CD4-positive, alpha-beta T cell treated with Interleukin-4 for 4 hours (primary cell): ENCODE measurements around the gene DHTKD1.

Experiments
- DNase-seq: peaks from one replicate; pipeline ENCODE4 v3.0.0-alpha.2; 2020

Gene DHTKD1, protein sequence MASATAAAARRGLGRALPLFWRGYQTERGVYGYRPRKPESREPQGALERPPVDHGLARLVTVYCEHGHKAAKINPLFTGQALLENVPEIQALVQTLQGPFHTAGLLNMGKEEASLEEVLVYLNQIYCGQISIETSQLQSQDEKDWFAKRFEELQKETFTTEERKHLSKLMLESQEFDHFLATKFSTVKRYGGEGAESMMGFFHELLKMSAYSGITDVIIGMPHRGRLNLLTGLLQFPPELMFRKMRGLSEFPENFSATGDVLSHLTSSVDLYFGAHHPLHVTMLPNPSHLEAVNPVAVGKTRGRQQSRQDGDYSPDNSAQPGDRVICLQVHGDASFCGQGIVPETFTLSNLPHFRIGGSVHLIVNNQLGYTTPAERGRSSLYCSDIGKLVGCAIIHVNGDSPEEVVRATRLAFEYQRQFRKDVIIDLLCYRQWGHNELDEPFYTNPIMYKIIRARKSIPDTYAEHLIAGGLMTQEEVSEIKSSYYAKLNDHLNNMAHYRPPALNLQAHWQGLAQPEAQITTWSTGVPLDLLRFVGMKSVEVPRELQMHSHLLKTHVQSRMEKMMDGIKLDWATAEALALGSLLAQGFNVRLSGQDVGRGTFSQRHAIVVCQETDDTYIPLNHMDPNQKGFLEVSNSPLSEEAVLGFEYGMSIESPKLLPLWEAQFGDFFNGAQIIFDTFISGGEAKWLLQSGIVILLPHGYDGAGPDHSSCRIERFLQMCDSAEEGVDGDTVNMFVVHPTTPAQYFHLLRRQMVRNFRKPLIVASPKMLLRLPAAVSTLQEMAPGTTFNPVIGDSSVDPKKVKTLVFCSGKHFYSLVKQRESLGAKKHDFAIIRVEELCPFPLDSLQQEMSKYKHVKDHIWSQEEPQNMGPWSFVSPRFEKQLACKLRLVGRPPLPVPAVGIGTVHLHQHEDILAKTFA

DNA sequence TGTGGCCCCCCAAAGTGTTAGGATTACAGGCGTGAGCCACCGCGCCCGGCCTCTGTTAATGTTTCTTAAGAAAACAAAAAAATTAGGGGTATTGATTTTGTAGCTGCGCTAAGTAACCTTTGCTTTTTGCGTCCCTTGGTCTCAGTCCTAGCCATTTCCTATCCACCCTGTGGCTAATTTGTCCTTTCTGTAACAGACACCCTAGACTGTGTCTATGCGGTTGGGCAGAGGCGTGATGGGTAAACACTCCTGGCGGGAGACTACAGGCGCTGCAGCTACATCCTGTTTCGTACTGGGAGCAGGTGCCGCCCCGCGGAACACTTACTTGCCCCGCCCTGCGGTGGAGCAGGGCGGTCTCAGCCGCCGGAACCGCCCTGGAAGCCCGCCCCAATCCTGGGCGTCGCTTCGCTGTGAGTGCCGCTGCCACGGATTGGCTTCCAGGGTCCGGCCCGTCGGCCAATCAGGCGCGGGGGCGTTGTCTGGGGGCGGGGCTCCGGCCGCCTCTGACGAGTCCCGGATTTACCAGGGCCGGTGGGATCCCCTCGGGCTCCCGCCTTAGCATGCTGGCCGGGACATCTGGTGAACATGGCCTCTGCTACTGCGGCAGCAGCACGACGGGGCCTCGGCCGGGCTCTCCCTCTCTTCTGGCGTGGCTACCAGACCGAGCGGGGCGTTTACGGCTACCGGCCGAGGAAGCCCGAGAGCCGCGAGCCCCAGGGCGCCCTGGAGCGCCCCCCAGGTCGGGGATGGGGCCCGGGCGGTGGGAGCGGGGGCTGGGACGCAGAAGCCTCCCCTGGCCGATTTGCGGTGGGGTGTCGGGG is at the start of gene DHTKD1:
Gene DHTKD1 (plus strand): TSS at position 506 of the 821 bp plus-strand sequence. CDS start 80 bp downstream, at position 586.
- peak; percentile 97 for DNase-seq

DNA sequence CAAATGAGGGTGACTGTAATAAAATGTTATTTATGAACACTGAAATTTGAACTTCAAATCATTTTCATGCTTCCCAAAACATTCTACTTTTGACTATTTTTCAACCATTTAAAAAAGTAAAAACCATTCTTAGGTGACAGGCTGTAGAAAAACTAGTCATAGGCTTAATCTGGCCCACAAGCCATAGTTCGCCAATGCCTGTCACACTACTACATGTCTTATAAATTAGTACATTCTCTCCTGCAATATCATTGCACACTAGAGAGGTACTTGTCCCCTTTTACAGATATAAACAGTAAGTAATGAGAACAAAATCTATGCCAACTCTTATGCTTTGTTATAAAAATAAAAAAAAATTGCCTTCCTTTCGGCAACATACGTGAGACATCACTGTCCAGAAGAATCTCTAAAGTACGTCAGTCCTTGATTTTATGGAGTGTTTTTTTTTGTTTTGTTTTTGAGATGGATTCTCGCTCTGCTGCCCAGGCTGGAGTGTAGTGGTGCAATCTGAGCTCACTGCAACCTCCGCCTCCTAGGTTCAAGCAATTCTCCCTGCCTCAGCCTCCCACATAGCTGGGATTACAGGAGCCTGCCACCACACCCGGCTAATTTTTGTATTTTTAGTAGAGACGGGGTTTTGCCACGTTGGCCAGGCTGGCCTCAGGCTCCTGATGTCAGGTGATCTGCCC is 49.3 kb upstream of the DHTKD1 start:
- no peak for DNase-seq

DNA sequence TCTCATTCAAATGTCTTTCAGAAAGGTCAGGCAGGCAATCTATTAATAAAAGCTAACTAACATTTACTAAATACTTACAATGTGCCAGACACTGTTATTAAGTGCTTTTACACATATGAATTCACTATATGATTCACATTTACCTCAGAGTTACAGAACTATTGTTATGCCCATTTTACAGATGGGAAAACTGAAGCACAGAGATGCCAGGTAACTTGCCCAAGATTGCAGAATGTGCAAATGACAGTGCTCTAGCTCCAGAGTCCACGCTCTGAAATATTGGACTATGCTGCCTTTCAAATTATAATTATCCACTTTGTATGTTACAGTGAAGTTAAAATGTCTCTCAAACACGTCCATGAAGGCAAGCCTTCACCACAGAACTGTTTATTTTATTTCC is 48.2 kb upstream of the DHTKD1 start:
- no peak for DNase-seq

DNA sequence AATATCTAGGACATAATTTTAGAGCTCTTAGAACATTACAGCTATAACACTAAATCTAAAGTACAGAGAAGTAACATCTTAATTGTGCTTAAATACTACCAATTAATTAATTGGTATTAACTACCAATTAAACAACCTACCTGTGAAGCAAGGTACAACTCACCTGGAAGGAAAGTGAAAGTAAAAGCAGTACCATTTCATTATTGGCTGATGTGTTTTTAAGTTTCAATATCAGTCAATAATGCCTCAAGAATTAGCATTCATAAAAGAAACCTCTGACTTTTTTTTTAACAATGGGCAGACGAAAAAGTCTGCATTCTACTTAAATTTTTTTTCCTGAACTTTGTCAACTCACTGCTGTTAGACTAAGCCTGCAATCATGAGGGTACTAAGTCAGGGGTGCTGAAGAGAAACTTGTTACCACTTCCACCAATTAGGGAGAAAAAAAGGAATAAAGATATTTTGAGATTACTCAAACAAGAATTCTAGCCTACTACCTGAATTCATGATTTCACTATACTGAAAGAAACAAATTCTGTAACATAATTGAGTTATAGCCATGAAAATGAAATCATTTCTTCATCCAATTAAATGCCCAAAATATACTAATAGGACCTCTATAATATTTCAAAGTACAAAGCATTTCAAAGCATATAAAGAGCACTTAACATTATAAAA is 46.0 kb upstream of the DHTKD1 start:
- peak; percentile 9 for DNase-seq

DNA sequence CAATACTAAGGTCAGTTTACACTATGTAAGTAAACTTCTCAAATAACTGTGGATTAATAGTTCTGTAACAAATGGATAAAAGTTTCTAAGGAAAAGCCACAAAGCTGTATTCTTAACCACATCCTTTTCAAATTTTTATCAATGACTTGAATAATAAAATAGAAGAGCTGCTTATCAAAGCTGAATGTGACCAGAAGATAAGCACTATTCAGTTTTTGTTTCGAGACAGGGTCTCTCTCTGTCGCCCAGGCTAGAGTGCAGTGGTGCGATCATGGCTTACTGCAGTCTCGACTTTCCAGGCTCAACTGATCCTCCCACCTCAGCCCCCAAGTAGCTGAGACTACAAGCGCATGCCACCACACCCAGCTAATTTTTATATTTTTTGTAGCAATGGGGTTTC is 43.2 kb upstream of the DHTKD1 start:
- no peak for DNase-seq

DNA sequence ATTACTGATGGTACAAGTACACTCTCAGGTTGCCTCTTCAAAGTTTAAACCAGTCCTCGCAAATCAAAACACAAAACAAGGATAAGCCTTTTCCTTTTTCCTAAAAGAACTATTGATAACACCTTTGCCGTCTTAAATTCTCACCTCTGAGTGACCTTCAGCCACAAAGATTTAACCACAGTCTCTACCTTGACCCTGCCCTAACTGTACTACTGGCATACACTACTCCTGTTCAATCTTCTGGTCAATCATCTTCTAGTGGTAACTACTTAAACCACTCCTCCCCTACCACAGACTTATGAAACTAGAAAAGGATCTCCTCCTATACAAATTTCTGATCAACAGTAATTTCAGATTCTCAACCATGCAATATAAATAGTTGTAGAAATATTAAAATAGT is 41.2 kb upstream of the DHTKD1 start:
- no peak for DNase-seq

DNA sequence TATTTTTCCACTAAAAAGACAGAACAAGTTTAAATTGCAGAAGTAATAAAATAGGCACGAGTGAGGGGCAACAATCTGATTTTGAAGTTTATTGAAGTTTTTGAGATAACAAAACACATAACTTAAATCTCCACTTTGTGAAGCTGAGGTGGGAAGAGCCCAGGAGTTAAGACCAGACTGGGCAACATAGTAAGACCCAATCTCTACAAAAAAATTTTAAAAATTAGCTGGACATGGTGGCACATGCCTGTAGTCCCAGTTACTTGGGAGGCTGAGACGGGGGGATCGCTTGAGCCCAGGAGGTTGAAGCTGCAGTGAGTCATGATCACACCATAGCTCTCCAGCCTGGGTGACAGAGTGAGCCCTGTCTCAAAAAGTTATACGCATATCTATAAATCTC is 37.4 kb upstream of the DHTKD1 start:
- no peak for DNase-seq

DNA sequence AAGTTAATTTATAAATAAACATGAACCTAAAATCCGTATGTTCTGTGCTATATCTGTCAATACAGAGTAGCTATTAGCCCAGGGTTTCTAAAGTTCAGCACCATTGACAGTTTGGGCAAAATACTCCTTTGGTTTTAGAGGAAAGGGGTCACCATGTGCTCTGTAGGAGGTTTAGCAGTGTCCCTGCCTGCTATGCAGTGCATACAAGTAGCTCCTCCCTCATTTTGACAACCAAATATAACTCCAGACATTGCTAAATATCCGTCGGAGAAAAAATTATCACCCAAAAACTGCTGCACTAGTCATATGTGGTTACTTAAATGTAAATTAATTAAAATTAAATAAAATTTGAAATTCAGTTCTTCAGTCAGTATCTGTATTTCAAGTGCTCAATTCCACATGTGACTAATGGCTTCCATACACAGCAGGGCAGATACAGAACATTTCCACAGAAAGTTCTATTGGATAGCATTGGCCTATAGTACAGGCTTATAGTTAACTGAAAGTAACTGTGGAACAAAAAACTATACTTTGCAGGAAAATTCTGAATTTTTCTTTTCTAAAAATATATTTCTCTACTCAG is 32.6 kb upstream of the DHTKD1 start:
- DNase-seq, result no peak

DNA sequence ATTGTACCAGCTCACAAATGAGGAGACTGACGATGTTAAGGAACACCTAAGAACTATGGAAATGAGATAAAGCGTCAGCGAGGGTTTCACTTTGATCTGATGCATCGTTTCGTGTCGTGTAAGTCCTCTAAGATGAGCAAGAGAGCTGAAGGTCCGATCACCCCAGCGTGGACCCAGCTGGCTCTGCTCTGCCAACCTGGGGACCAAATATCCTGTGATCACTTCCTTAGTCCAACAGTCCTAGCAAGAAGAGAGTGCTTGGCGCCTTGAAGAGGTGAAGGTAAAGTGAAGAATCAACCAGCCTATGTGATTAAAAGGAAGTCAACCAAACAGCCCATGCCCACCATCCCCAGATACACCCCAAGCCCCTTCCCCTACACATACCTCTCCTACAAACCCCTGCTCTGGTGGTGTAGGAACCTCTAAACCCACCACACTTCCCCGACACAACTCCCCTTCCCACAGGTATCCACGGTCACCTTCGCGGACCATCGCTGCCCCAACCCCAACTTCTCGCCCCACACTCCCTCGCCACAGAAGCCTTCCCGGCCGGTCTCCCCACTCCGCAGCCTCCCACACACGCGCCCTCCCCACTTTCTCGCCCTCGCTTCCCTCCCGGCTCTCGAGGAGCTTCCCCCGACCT is 26.9 kb upstream of the DHTKD1 start:
- peak; percentile 13 for DNase-seq

DNA sequence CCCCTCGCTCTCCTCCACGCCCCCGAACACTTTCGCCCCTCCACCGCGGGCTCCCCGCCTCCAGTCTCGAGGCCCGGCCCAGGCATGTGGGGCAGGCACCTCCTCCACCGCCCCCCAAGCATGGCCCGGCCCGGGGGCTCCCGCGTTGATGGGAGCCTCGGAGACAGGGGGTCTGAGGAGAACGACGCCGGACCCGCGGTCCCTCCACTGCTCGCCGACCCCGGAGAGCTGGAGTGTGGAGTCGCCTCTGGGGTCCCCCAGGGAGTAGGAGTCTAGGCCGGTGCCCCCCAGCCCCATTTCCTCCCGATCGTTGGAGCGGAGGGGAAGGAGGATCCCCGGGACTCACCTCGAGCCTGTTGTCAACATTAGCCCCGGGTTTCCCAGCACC is 26.4 kb upstream of the DHTKD1 start:
- peak; percentile 23 for DNase-seq

DNA sequence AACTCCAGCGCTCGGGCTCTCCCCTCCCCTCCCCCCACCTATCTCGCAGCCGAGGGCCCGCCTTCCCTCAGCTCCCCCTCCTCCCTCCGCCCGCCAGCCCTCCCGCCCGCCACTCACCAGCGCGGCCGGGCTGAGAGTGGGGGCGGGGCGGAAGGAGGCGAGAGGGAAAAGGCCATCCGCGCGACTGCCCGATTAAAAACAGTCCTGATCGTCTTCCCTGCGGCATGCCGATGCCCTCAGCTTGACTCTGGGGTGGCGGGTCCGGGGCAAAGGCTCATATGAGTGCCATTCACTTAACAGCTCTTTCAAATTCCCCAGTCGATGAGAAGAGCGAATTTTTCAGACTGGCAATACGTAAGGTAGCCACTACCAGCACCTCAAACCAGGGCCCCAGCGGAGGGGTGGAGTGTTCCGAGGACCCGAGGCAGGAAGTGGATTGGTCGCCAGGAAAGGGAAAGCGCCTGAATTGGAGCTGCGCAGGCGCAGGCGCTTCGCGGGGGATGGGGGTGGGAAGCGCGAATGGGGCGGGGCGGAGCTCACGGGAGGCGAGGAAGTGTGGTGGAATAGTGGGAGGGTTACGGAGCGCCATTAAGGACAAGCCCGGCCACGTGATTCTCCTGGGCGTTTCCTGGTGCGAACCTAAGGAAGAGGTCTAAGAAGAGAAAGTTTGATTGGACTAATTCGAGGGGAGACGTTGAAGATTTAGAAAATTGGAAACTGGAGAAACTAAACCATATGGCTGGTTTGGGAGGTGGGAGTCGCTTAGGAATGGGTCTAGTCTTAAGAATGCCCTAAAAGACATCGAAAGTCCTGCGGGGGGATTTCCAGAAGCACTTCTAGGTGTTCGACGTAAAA is 25.7 kb upstream of the DHTKD1 start, which contains the start of gene UPF2:
Gene UPF2 (minus strand): TSS at position 13 of the 855 bp plus-strand sequence. CDS start 7,386 bp downstream, outside the sequence.
- DNase-seq, result peak; percentile 99

DNA sequence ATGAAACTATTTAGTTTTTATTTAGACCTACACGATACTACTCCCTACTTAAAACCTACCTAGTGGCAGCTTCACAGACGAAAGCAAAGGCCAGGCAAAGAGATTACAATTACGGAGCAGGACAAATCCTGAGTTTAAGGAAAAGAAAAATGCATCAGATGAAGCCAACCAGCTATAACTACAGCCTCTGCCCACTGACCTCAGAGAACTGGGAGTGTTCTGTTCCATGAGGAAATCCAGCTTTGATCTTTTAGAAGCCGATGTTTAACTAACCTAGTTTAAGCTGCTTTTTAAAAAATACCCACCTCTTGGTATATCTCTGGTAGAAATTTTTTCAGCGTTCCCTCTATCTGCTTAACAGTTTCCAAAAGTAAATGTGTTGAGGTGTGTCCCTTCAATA is 23.2 kb upstream of the DHTKD1 start:
- no peak for DNase-seq

DNA sequence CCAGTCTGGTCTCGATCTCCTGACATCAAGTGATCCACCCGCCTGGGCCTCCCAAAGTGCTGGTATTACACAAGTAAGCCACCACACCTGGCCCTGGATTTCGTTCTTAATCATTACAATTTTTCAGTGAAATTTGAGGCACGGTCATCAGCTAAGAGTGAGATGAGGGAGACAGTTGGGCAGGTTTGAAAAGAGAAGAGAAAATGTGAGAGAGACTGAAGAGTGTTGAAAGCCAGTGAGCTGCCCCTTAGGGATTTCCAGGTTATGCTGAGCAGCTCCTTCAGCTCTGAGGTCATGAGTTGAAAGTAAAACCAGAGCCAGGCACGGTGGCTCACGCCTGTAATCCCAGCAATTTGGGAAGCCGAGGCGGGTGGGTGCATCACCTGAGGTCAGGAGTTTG is 20.2 kb upstream of the DHTKD1 start:
- no peak for DNase-seq

DNA sequence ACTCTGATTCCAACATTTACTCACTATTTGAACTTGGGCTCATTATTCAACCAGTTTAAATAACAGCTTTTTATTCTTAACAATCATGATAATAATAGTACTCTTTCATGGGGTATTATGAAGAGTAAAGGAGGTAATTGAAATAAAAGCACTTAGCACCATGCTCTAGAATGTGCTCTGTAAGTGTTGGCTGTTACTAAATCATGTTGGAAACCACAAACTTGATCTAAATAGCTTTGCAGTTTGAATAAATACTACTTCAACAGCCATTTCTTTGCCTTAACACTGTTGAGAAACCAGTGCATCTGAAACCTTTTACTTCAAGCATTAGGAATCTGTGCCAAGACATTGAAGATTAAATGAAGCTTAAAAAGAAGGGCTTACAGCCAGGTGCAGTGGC is 18.2 kb upstream of the DHTKD1 start:
- DNase-seq, result no peak

DNA sequence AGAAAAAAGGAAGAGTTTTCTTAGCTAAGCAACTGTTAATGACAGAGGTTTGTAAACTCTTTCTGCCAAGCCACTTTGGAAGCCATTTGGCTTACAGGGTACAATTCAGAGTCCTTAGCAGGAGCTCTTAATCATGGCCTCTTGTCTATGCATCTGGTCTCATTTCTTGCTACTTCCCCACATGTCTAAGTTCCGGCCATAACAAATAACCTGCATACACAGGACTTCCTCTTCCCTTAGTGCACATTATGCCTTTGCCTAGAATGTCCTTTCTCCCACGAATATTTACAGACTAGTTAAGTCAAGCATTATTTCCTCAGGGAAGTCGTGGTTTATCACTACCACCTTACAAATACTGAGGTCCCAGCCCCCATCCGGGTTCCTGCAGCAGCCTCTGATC is 17.5 kb upstream of the DHTKD1 start:
- DNase-seq, result no peak

DNA sequence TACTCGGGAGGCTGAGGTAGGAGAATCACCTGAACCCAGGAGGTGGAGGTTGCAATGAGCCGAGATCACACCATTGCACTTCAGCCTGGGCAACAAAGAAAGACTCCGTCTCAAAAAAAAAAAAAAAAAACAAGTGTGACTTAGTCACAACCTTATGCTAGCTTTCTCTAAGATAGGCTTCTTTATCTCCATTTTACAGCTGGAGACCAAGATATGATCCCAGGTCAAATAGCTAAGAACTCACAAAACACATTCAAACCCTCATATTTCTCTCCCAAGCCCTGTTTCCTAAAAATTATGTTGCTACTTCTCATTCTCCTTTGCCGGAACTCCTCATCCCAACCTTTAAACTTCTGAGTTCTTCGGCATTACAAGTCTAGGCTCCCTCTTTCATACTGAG is 13.0 kb upstream of the DHTKD1 start:
- no peak for DNase-seq

DNA sequence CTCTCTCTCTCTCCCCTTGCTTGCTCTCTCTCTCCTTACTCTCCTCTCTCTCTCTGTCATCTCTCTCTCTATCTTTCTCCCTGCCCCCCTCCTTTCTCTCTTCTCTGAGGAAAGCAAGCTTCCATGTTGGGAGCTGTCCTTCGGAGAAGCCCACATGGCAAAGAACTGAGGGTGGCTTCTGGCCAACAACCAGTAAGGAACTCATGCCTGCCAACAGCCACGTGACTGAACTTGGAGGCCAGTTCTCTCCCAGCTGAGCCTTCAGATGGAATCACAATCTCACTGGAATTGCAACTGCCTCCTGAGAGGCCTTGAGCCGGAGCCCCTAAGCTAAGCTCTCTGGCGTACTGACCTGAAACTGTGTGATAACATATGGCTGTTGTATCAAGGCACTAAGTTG is 12.0 kb upstream of the DHTKD1 start:
- DNase-seq, result no peak

DNA sequence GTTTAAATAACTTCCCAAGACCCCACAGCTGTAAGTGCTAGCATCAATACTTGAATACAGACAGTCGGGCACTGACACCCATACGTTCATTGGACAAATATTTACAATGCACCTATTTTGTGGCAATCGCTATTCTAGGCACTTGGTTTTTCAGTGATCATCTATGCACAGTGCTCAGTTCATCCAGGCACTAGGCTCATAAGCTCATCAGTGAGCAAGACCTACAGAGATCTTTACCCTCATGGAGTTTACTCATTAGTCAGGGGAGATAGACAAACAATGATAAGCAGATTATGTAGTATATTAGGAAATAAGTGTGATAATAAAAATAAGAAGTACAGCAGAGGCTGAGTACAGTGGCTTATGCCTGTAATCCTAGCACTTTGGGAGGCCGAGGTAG is 7.6 kb upstream of the DHTKD1 start:
- DNase-seq, result no peak

DNA sequence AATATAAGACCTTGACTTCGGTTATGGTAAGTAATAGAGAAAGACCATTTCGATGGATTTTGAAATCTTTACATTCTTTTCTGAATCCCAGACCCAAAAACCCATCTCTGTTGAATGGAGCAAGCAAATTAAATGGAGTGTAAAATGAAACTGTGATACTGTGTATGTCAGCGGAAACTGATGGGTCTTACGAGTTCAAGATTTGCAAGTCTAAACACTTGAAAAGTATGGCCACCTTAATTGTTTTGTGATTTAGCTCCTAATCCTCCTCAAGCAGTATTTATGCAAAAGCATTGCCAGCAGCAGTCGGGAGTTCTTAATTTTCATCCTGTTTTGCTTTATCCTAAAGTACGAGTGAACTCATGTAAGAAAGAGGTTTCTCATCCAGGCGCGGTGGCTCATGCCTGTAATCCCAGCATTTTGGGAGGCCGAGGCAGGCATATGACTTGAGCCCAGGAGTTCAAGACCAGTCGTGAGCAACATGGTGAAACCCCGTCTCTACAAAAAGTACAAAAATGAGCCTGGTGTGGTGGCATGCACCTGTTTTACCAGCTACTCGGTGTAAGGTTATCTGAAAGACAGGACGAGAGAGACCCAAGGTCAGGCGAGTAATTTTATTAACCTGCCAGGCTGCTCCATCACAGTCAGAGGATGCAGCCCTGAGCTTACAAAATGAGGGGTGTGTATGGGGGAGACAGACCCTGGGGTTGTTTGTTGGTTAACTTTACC is 5.8 kb upstream of the DHTKD1 start:
- no peak for DNase-seq
